Thymus (tissue), 11 donors: ENCODE measurements around the gene DCDC2B. TPM values are rescaled to one million over a fixed set of nuclear protein-coding genes. Genes with fewer than 3 reads are reported as not detected.

Experiments
- DNase-seq, 9 donors: peaks; one replicate each; pipeline ENCODE4 v3.0.0-alpha.2; 2013; ENCODE audit warnings: low spot score in 9 of 9, low read depth in 6 of 9, missing footprints in 1 of 9
- H3K27ac ChIP-seq, 2 donors: one replicate each; pipeline ENCODE4 v1.5.1; 2013; ENCODE audit warnings: control low read depth in 1 of 2, low read depth in 1 of 2, low read length in 1 of 2, mild to moderate bottlenecking in 1 of 2, moderate library complexity in 1 of 2
- H3K27me3 ChIP-seq, 2 donors: one replicate each; pipeline ENCODE4 v1.5.1; 2013; ENCODE audit warnings: low read length in 1 of 2; ENCODE audit not compliant: control insufficient read depth in 2 of 2, insufficient read depth in 1 of 2
- H3K36me3 ChIP-seq, 2 donors: one replicate each; pipeline ENCODE4 v1.5.1; 2013; ENCODE audit warnings: low read length in 1 of 2, mild to moderate bottlenecking in 1 of 2, moderate library complexity in 1 of 2; ENCODE audit not compliant: control insufficient read depth in 2 of 2, insufficient read depth in 2 of 2
- H3K4me1 ChIP-seq, 2 donors: one replicate each; pipeline ENCODE4 v1.5.1; 2013; ENCODE audit warnings: low read length in 2 of 2; ENCODE audit not compliant: control insufficient read depth in 2 of 2, insufficient read depth in 2 of 2
- H3K4me3 ChIP-seq, 2 donors: one replicate each; pipeline ENCODE4 v1.5.1; 2013; ENCODE audit warnings: low read length in 2 of 2, control low read depth in 1 of 2, mild to moderate bottlenecking in 1 of 2
- H3K9me3 ChIP-seq, 2 donors: one replicate each; pipeline ENCODE4 v1.5.1; 2013; ENCODE audit warnings: low read length in 1 of 2, mild to moderate bottlenecking in 1 of 2; ENCODE audit not compliant: control insufficient read depth in 2 of 2, insufficient read depth in 1 of 2
- WGBS: extraction: QIAGEN DNeasy Blood & Tissue Kit; methylation state at CpG from one replicate; pipeline ENCODE4 v1.1.7; 2013; 5-methylcytosine and 5-hydroxymethylcytosine counted together
- polyA plus RNA-seq: library from polyadenylated mRNA; stranded (reverse); fragments of 200-250 nt; gene quantifications from one replicate; pipeline ENCODE4 v1.2.3, GENCODE V29; 2013
- total RNA-seq: library from RNA; stranded (reverse); fragments of 120-200 nt; gene quantifications from one replicate; pipeline ENCODE4 v1.2.4, GENCODE V29; 2013
- donor health status: healthy.

The DCDC2B gene
- total and polyA plus RNA-seq, 2 donors = 0.09 TPM; not detected in 1

GRCh38 chr1:32228771-32229170, 19.9 kb downstream of the DCDC2B start:
- Histone ChIP-seq H3K36me3 (peaks cover 61 to 80% of the 10 kb centered on the region in 2 donors), H3K4me3 (no peak overlapping the region), H3K4me1 (peaks cover 0 to 3% of the 10 kb centered on the region in 2 donors), H3K9me3 (no peaks in the 10 kb centered on the region), H3K27ac (no peak overlapping the region), H3K27me3 (no peaks in the 10 kb centered on the region)
- DNase-seq = no peak
- WGBS = 97% methylated on average over 3 of the region's 3 CpGs

- 95% methylated on average over 5 of the region's 5 CpGs for WGBS
- Histone ChIP-seq H3K4me3 (no peak overlapping the region), H3K36me3 (peaks cover 49 to 56% of the 10 kb centered on the region in 2 donors), H3K27me3 (no peaks in the 10 kb centered on the region), H3K27ac (no peak overlapping the region), H3K9me3 (no peaks in the 10 kb centered on the region), H3K4me1 (no peaks in the 10 kb centered on the region)
- DNase-seq = no peak
These were observed 23.0 kb downstream of the DCDC2B start for GRCh38 chr1:32231843-32232432.

- 96% methylated on average over 8 of the region's 8 CpGs for WGBS
These were observed 23.8 kb downstream of the DCDC2B start for GRCh38 chr1:32232558-32233304.

GRCh38 chr1:32234792-32235191, 25.9 kb downstream of the DCDC2B start:
- Histone ChIP-seq H3K36me3 (peaks cover 28 to 30% of the 10 kb centered on the region in 2 donors), H3K27ac (no peak overlapping the region), H3K4me1 (peaks cover 0 to 9% of the 10 kb centered on the region in 2 donors), H3K4me3 (no peak overlapping the region), H3K27me3 (peaks cover 0 to 2% of the 10 kb centered on the region in 2 donors), H3K9me3 (no peaks in the 10 kb centered on the region)
- DNase-seq = no peak
- WGBS = 97% methylated on average over 7 of the region's 7 CpGs

More at GRCh38 chr1:32232558-32233304, 23.8 kb downstream of the DCDC2B start:
- H3K36me3 ChIP-seq = peaks cover 41 to 48% of the 10 kb centered on the region in 2 donors
- no peak overlapping the region for H3K4me3 ChIP-seq
- H3K27ac ChIP-seq = no peak overlapping the region
- no peak for DNase-seq
- no peaks in the 10 kb centered on the region for H3K4me1 ChIP-seq
- H3K9me3 ChIP-seq = no peaks in the 10 kb centered on the region
- no peaks in the 10 kb centered on the region for H3K27me3 ChIP-seq

- Histone ChIP-seq H3K4me1 (peaks cover 4 to 36% of the 10 kb centered on the region in 2 donors), H3K36me3 (peaks cover 0 to 2% of the 10 kb centered on the region in 2 donors), H3K27ac (no peak overlapping the region), H3K27me3 (peaks cover 0 to 12% of the 10 kb centered on the region in 2 donors), H3K9me3 (no peaks in the 10 kb centered on the region), H3K4me3 (no peak overlapping the region)
- DNase-seq = no peak
- WGBS = 65% methylated on average over 4 of the region's 4 CpGs
These were observed 30.4 kb downstream of the DCDC2B start for GRCh38 chr1:32239337-32239736.

GRCh38 chr1:32239790-32240139, 30.9 kb downstream of the DCDC2B start:
- Histone ChIP-seq H3K27ac (no peak overlapping the region), H3K36me3 (no peaks in the 10 kb centered on the region), H3K27me3 (peaks cover 0 to 12% of the 10 kb centered on the region in 2 donors), H3K4me1 (peaks cover 4 to 36% of the 10 kb centered on the region in 2 donors), H3K9me3 (no peaks in the 10 kb centered on the region), H3K4me3 (peak overlapping the region; percentile 63 to 66)
- DNase-seq = no peak
- WGBS = 97% methylated on average over 20 of the region's 20 CpGs

GRCh38 chr1:32240140-32240951, 31.5 kb downstream of the DCDC2B start:
- H3K27me3 ChIP-seq = peaks cover 0 to 12% of the 10 kb centered on the region in 2 donors
- no peaks in the 10 kb centered on the region for H3K9me3 ChIP-seq
- peak overlapping the region; percentile 23 to 25 for H3K27ac ChIP-seq
- peaks cover 4 to 36% of the 10 kb centered on the region in 2 donors for H3K4me1 ChIP-seq
- no peaks in the 10 kb centered on the region for H3K36me3 ChIP-seq
- 8% methylated on average over 62 of the region's 62 CpGs for WGBS
- DNase-seq = peak in 2 of 9 donors; percentile 65 to 74
- H3K4me3 ChIP-seq = peak overlapping the region; percentile 63 to 66

- Histone ChIP-seq H3K4me1 (peaks cover 6 to 36% of the 10 kb centered on the region in 2 donors), H3K9me3 (no peaks in the 10 kb centered on the region), H3K4me3 (peak overlapping the region; percentile 63 to 66), H3K36me3 (no peaks in the 10 kb centered on the region), H3K27me3 (peaks cover 0 to 12% of the 10 kb centered on the region in 2 donors), H3K27ac (peak overlapping the region; percentile 23 to 64)
- DNase-seq = peak in 2 of 9 donors; percentile 52 to 72
- WGBS = 4% methylated on average over 55 of the region's 55 CpGs
These were observed 32.3 kb downstream of the DCDC2B start for GRCh38 chr1:32241001-32241763.
